Neutrophil (primary cell): ENCODE results near the gene NDUFAF2.
"Not testable (repeated sequence)": the region's sequence is repeated elsewhere in the genome, so short reads cannot be mapped to it uniquely, and the experiment has no call there.

Experiments used
- H3K27ac ChIP-seq: fragments of 200-600 bp; sonication (generic); 2 replicates; pipeline ENCODE4 v1.5.1; 2016; ENCODE audit warnings: mild to moderate bottlenecking, moderate library complexity
- H3K27me3 ChIP-seq: fragments of 200-600 bp; sonication (generic); 2 replicates; pipeline ENCODE4 v1.6.0; 2016; ENCODE audit warnings: mild to moderate bottlenecking
- H3K36me3 ChIP-seq: fragments of 200-600 bp; sonication (generic); 2 replicates; pipeline ENCODE4 v1.5.1; 2017
- H3K4me1 ChIP-seq, 2 experiments: fragments of 200-600 bp in 1 of 2; sonication (generic) in 1 of 2; 1 replicate in 1 of 2; 2 replicates in 1 of 2; pipeline versions ENCODE4 v1.5.1 to v1.6.1; 2013 to 2016; ENCODE audit warnings: low read depth in 1 of 2, low read length in 1 of 2, mild to moderate bottlenecking in 1 of 2, moderate library complexity in 1 of 2; ENCODE audit not compliant: control insufficient read depth in 1 of 2, insufficient read depth in 1 of 2
- H3K4me3 ChIP-seq, 2 experiments: fragments of 200-600 bp in 1 of 2; sonication (generic) in 1 of 2; 1 replicate in 1 of 2; 2 replicates in 1 of 2; pipeline ENCODE4 v1.5.1; 2013 to 2016; ENCODE audit warnings: low read depth in 1 of 2, low read length in 1 of 2, mild to moderate bottlenecking in 1 of 2, moderate library complexity in 1 of 2
- H3K9me3 ChIP-seq: fragments of 200-600 bp; sonication (generic); 2 replicates; pipeline ENCODE4 v1.5.1; 2016
- TF ChIP-seq, protein P1 (sequence below): fragments of 200-600 bp; sonication (generic); IDR thresholded peaks from 2 replicates; pipeline ENCODE4 v1.5.1; 2016; ENCODE audit warnings: antibody characterized with exemption

NDUFAF2 gene

GRCh38 chr5:61182449-61182848, 237.4 kb downstream of the NDUFAF2 start:
- Histone ChIP-seq H3K4me3 (no peak overlapping the region), H3K27ac (no peak overlapping the region), H3K9me3 (no peaks in the 10 kb centered on the region), H3K36me3 (no peaks in the 10 kb centered on the region), H3K4me1 (peaks cover 0 to 6% of the 10 kb centered on the region in 2 experiments), H3K27me3 (no peaks in the 10 kb centered on the region)
- TF ChIP-seq, protein P1, sequence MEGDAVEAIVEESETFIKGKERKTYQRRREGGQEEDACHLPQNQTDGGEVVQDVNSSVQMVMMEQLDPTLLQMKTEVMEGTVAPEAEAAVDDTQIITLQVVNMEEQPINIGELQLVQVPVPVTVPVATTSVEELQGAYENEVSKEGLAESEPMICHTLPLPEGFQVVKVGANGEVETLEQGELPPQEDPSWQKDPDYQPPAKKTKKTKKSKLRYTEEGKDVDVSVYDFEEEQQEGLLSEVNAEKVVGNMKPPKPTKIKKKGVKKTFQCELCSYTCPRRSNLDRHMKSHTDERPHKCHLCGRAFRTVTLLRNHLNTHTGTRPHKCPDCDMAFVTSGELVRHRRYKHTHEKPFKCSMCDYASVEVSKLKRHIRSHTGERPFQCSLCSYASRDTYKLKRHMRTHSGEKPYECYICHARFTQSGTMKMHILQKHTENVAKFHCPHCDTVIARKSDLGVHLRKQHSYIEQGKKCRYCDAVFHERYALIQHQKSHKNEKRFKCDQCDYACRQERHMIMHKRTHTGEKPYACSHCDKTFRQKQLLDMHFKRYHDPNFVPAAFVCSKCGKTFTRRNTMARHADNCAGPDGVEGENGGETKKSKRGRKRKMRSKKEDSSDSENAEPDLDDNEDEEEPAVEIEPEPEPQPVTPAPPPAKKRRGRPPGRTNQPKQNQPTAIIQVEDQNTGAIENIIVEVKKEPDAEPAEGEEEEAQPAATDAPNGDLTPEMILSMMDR = no peak

DNA sequence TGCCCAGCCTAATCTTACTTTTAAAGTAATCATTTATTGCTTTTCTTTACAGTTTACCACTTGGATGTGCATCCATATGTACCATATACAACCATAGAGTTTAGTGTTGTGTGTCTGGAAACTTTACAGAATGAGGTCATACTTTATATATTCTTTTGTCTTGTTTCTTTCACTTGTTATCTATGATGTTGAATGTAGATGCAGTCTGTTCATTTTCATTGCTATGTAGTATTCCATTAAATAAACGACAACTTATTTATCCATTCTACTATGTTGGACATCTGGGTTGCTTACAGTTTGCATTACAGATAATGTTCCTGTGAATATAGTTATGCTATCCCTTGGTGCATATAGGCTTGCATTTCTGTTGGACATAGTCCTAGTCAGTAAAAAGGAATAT, 238.5 kb downstream of the NDUFAF2 start:
- Histone ChIP-seq H3K27me3 (no peaks in the 10 kb centered on the region), H3K4me3 (no peak overlapping the region), H3K4me1 (peaks cover 0 to 6% of the 10 kb centered on the region in 2 experiments), H3K9me3 (no peaks in the 10 kb centered on the region), H3K27ac (no peak overlapping the region), H3K36me3 (no peaks in the 10 kb centered on the region)
- TF ChIP-seq, protein P1 = no peak

- TF ChIP-seq, protein P1 = no peak
- H3K27ac ChIP-seq = no peak overlapping the region
- no peaks in the 10 kb centered on the region for H3K27me3 ChIP-seq
- H3K9me3 ChIP-seq = no peaks in the 10 kb centered on the region
- H3K36me3 ChIP-seq = no peaks in the 10 kb centered on the region
- peaks cover 0 to 6% of the 10 kb centered on the region in 2 experiments for H3K4me1 ChIP-seq
- no peak overlapping the region for H3K4me3 ChIP-seq
Observed at GRCh38 chr5:61184708-61185107, 239.7 kb downstream of the NDUFAF2 start.

DNA sequence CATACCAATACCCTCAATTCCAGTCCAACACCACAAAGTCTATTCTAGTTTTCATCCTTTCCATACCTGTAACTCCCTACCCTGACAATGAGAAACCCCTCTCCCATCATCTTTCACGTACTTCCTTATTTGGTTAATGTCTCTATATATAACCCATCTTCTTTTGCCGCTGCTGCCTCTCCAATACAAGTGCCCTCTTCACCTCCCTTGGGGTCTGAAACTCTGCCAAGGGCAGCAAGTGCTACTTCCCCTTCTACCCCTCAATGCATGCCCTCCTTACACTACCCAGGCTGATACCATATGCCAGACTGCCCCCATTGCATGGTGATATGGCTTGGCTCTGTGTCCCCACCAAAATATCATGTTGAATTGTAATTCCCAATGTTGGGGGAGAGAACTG, 241.6 kb downstream of the NDUFAF2 start:
- Histone ChIP-seq H3K4me3 (no peak overlapping the region), H3K4me1 (no peaks in the 10 kb centered on the region), H3K27me3 (no peaks in the 10 kb centered on the region), H3K36me3 (no peaks in the 10 kb centered on the region), H3K27ac (no peak overlapping the region), H3K9me3 (no peaks in the 10 kb centered on the region)
- TF ChIP-seq, protein P1 = no peak

DNA sequence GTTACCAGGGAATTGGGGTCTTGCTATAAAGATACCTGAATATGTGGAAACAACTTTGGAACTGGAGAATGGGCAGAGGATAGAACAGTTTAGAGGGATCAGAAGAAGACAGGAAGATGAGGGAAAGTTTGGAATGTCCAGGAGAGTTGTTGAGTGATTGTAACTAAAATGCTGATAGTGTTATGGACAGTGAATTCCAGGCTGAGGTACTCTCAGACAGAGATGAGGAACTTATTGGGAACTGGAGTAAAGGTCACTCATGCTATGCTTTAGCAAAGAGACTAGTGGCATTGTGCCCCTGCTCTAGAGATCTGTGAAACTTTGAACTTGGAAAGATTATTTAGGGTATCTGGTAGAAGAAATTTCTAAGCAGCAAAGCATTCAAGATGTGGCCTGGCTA, 242.3 kb downstream of the NDUFAF2 start:
- not testable (repeated sequence) for H3K27me3 ChIP-seq, H3K27ac ChIP-seq, H3K4me3 ChIP-seq, H3K9me3 ChIP-seq, H3K4me1 ChIP-seq, H3K36me3 ChIP-seq

GRCh38 chr5:61187826-61188225, 242.8 kb downstream of the NDUFAF2 start:
- not testable (repeated sequence) for H3K36me3 ChIP-seq, H3K27ac ChIP-seq, H3K4me1 ChIP-seq, H3K4me3 ChIP-seq, H3K27me3 ChIP-seq, H3K9me3 ChIP-seq

GRCh38 chr5:61198606-61199005, 253.6 kb downstream of the NDUFAF2 start:
- Histone ChIP-seq H3K9me3 (no peaks in the 10 kb centered on the region), H3K36me3 (no peaks in the 10 kb centered on the region)
- TF ChIP-seq, protein P1 = no peak

More at GRCh38 chr5:61198606-61199005, 253.6 kb downstream of the NDUFAF2 start:
- Histone ChIP-seq H3K4me1 (no peaks in the 10 kb centered on the region), H3K27me3 (no peaks in the 10 kb centered on the region), H3K27ac (no peak overlapping the region), H3K4me3 (no peak overlapping the region)
